ENCODE data around the gene FAR1.

The FAR1 gene

GRCh38 chr11:13635290-13635689 lies 33.2 kb upstream of the FAR1 start:
- no peak overlapping the region for H3K9ac ChIP-seq
- no peak for TF ChIP-seq CTCF (IDR thresholded peaks at IDR 0.05)
- H3K36me3 ChIP-seq (ENCODE audit: control insufficient read depth, insufficient read depth, low read length), result no peaks in the 10 kb centered on the region
- no peaks in the 10 kb centered on the region for H3K79me2 ChIP-seq
- no peaks in the 10 kb centered on the region for H3K9me3 ChIP-seq (ENCODE audit: control insufficient read depth, low read length)
- H3K4me1 ChIP-seq, result no peaks in the 10 kb centered on the region
- H3K4me3 ChIP-seq (ENCODE audit: low read depth, low read length), result no peak overlapping the region
- H3K4me2 ChIP-seq (ENCODE audit: low read length), result no peak overlapping the region
- H3K27ac ChIP-seq, result no peak overlapping the region
- no peaks in the 10 kb centered on the region for H3K27me3 ChIP-seq (ENCODE audit: control insufficient read depth, insufficient read depth, low read length)
- no peak overlapping the region for H2AFZ ChIP-seq

GRCh38 chr11:13635804-13636203 lies 32.7 kb upstream of the FAR1 start:
- Histone ChIP-seq H3K27ac (no peak overlapping the region), H3K4me3 (ENCODE audit: low read depth, low read length) (no peak overlapping the region), H2AFZ (no peak overlapping the region), H3K9ac (no peak overlapping the region), H3K4me2 (ENCODE audit: low read length) (no peak overlapping the region), H3K4me1 (no peaks in the 10 kb centered on the region), H3K27me3 (ENCODE audit: control insufficient read depth, insufficient read depth, low read length) (no peaks in the 10 kb centered on the region), H3K9me3 (ENCODE audit: control insufficient read depth, low read length) (no peaks in the 10 kb centered on the region), H3K79me2 (no peaks in the 10 kb centered on the region), H3K36me3 (ENCODE audit: control insufficient read depth, insufficient read depth, low read length) (no peaks in the 10 kb centered on the region)
- TF ChIP-seq CTCF (IDR thresholded peaks at IDR 0.05), result no peak

- H3K79me2 ChIP-seq, result no peaks in the 10 kb centered on the region
- no peaks in the 10 kb centered on the region for H3K9me3 ChIP-seq (ENCODE audit: control insufficient read depth, low read length)
- H2AFZ ChIP-seq, result no peak overlapping the region
- H3K9ac ChIP-seq, result no peak overlapping the region
- H3K36me3 ChIP-seq (ENCODE audit: control insufficient read depth, insufficient read depth, low read length), result no peaks in the 10 kb centered on the region
- H3K4me2 ChIP-seq (ENCODE audit: low read length), result no peak overlapping the region
- no peak for TF ChIP-seq CTCF (IDR thresholded peaks at IDR 0.05)
- no peak overlapping the region for H3K27ac ChIP-seq
- no peak overlapping the region for H3K4me3 ChIP-seq (ENCODE audit: low read depth, low read length)
- no peaks in the 10 kb centered on the region for H3K27me3 ChIP-seq (ENCODE audit: control insufficient read depth, insufficient read depth, low read length)
- no peaks in the 10 kb centered on the region for H3K4me1 ChIP-seq
These were observed 31.1 kb upstream of the FAR1 start for GRCh38 chr11:13637125-13638069.

- H3K27ac ChIP-seq, result no peak overlapping the region
- no peak for TF ChIP-seq CTCF (IDR thresholded peaks at IDR 0.05)
- no peak overlapping the region for H3K4me3 ChIP-seq (ENCODE audit: low read depth, low read length)
- no peaks in the 10 kb centered on the region for H3K27me3 ChIP-seq (ENCODE audit: control insufficient read depth, insufficient read depth, low read length)
- no peaks in the 10 kb centered on the region for H3K79me2 ChIP-seq
- H3K9me3 ChIP-seq (ENCODE audit: control insufficient read depth, low read length), result no peaks in the 10 kb centered on the region
- no peaks in the 10 kb centered on the region for H3K36me3 ChIP-seq (ENCODE audit: control insufficient read depth, insufficient read depth, low read length)
- H2AFZ ChIP-seq, result no peak overlapping the region
- H3K9ac ChIP-seq, result no peak overlapping the region
- H3K4me2 ChIP-seq (ENCODE audit: low read length), result no peak overlapping the region
- no peaks in the 10 kb centered on the region for H3K4me1 ChIP-seq
These were observed 30.0 kb upstream of the FAR1 start for GRCh38 chr11:13638422-13638821.

Measured in parathyroid adenoma (tissue), 2 donors.